Measurements from ENCODE around the gene SLC29A1. TPM values are rescaled to one million over a fixed set of nuclear protein-coding genes. Genes with fewer than 3 reads are reported as not detected.

SLC29A1 gene
- total and polyA plus RNA-seq, 2 of the 8 experiments (the other 6 are each of a cell fraction or from before 2014, with no cell fraction given): 187 to 558 TPM

- H2BK20ac ChIP-seq (ENCODE audit: low read length): peak overlapping the region; percentile 29; the same call in 1 of the 2 replicates
- H2BK120ac ChIP-seq (replicated peaks; ENCODE audit: low read depth, low read length): no peak overlapping the region
- ChIA-PET CTCF (ENCODE audit: partially characterized antibody) (interaction anchor here (1.0 to 19.0 kb wide), 5 partner anchors 14 to 73 kb away, joined by 3 to 330 read pairs (median 3); partner anchors contain the start of gene AARS2), POLR2A (ENCODE audit: partially characterized antibody) (interaction anchor here (1.0 to 12.0 kb wide), 9 partner anchors 9 to 45 kb away, joined by 3 to 138 read pairs (median 12); partner anchors contain the start of genes AARS2, HSP90AB1 and SLC35B2)
- peak overlapping the region; percentile 60; the same call in 1 of the 2 replicates for H2BK12ac ChIP-seq (ENCODE audit: low read depth, low read length)
- peak overlapping the region; percentile 68 for H3K18ac ChIP-seq (ENCODE audit: extremely low read depth, low read length)
- peak overlapping the region; percentile 74 to 82 for H3K4me2 ChIP-seq (ENCODE audit: insufficient read depth in 1 of 2, low read depth in 2 of 2, low read length in 2 of 2)
- FAIRE-seq (no peak), DNase-seq (ENCODE audit: low read depth in 1 of 2, low spot score in 2 of 2) (peak in 1 of 2 experiments; percentile 57)
- peak overlapping the region; percentile 87 for H4K91ac ChIP-seq (replicated peaks; ENCODE audit: insufficient read length, low read length)
- no peak overlapping the region for H4K8ac ChIP-seq (ENCODE audit: extremely low read depth, insufficient read depth, low read length)
- H3K4me1 ChIP-seq (replicated peaks in 1 of 4; ENCODE audit: control insufficient read depth in 3 of 4, insufficient read depth in 4 of 4, low read length in 3 of 4): peaks cover 12 to 33% (median 14%) of the 10 kb centered on the region in 4 experiments
- peak overlapping the region; percentile 4; the same call in 1 of the 2 replicates for H2BK5ac ChIP-seq (ENCODE audit: low read depth, low read length)
- no peaks in the 10 kb centered on the region; the same call in 1 of the 2 replicates for H3K79me1 ChIP-seq (ENCODE audit: low read depth, low read length)
- H3K14ac ChIP-seq (ENCODE audit: insufficient read length): no peak overlapping the region
- no peak overlapping the region for H3K27ac ChIP-seq (ENCODE audit: low read depth, low read length)
- peaks cover 0 to 3% of the 10 kb centered on the region in 2 experiments for H4K20me1 ChIP-seq (replicated peaks in 1 of 2; ENCODE audit: control insufficient read depth in 1 of 2, insufficient read depth in 2 of 2, low read length in 2 of 2)
- peak overlapping the region; percentile 55; the same call in 1 of the 2 replicates for H2BK15ac ChIP-seq (ENCODE audit: low read length)
- H4K5ac ChIP-seq (ENCODE audit: insufficient read length, low read depth, low read length): no peak overlapping the region
- no peak overlapping the region for H3K56ac ChIP-seq (replicated peaks; ENCODE audit: insufficient read length, low read depth, low read length)
- H3K23me2 ChIP-seq (ENCODE audit: low read depth, low read length): peaks cover 6% of the 10 kb centered on the region; the same call in 1 of the 2 replicates
- H3K27me3 ChIP-seq (replicated peaks in 1 of 4; ENCODE audit: control insufficient read depth in 3 of 4, extremely low read depth in 1 of 4, insufficient read depth in 3 of 4, low read length in 3 of 4): peaks cover 0 to 3% (median 1%) of the 10 kb centered on the region in 4 experiments; a peak in 2 of 7 replicates
- 74% methylated on average over 6 of the region's 6 CpGs; no CpG with 5 or more reads in 1 of the 2 experiments for WGBS, 2 experiments (ENCODE audit: extremely low coverage in 1 of 2, insufficient coverage in 1 of 2, insufficient read length in 1 of 2, insufficient replicate concordance in 2 of 2, low coverage in 1 of 2, low lambda C conversion rate in 2 of 2, missing lambda C conversion rate in 1 of 2)
- H3K79me2 ChIP-seq (ENCODE audit: control insufficient read depth in 1 of 2, insufficient read depth in 2 of 2, low read length in 2 of 2): no peaks in the 10 kb centered on the region
- H3K9me3 ChIP-seq (ENCODE audit: insufficient read depth in 2 of 2, low read depth in 1 of 2, low read length in 1 of 2): no peaks in the 10 kb centered on the region
- H2AK5ac ChIP-seq (ENCODE audit: low read depth, low read length): no peak overlapping the region
- H3K4ac ChIP-seq (replicated peaks; ENCODE audit: insufficient read length, low read depth, low read length): no peak overlapping the region
- H2AFZ ChIP-seq (ENCODE audit: low read length): no peak overlapping the region
- no peak overlapping the region for H3K9ac ChIP-seq (replicated peaks in 1 of 4; ENCODE audit: extremely low read depth in 1 of 4, low read depth in 3 of 4, low read length in 3 of 4)
- peak overlapping the region; percentile 33 to 60 (median 46) for H3K4me3 ChIP-seq (ENCODE audit: extremely low read depth in 1 of 4, insufficient read depth in 2 of 4, low read depth in 3 of 4, low read length in 4 of 4)
- no peak overlapping the region for H3K23ac ChIP-seq (ENCODE audit: insufficient read length)
- peaks cover 0 to 9% (median 3%) of the 10 kb centered on the region in 4 experiments; a peak in 4 of 8 replicates for H3K36me3 ChIP-seq (ENCODE audit: control insufficient read depth in 2 of 4, insufficient read depth in 4 of 4, low read length in 3 of 4)
- TF ChIP-seq CTBP2 (IDR thresholded peaks at IDR 0.05; ENCODE audit: borderline replicate concordance, insufficient read depth, insufficient read length, low read length): no peak
- TF ChIP-seq RXRA (IDR thresholded peaks at IDR 0.05; ENCODE audit: insufficient read depth, low read depth, low read length): no peak
- no peak for TF ChIP-seq GABPA (IDR thresholded peaks at IDR 0.05; ENCODE audit: borderline replicate concordance, insufficient read depth, low read length)
- no peak for TF ChIP-seq KDM1A (IDR thresholded peaks at IDR 0.05; ENCODE audit: borderline replicate concordance, low read length)
- TF ChIP-seq HDAC2 (IDR thresholded peaks at IDR 0.05; ENCODE audit: borderline replicate concordance in 1 of 2, low read depth in 2 of 2, low read length in 2 of 2): no peak
- no peak for TF ChIP-seq MAFK (IDR thresholded peaks at IDR 0.05; ENCODE audit: low read depth, low read length)
- no peak for TF ChIP-seq NANOG (IDR thresholded peaks at IDR 0.05; ENCODE audit: insufficient read depth, low read depth, low read length, poor library complexity, severe bottlenecking)
- no peak for TF ChIP-seq SIN3A (conservative IDR thresholded peaks at IDR 0.05 in 1 of 2, IDR thresholded peaks at IDR 0.05 in 1 of 2; ENCODE audit: low read depth in 1 of 2, low read length in 2 of 2)
- TF ChIP-seq FOSL1 (IDR thresholded peaks at IDR 0.05; ENCODE audit: insufficient read depth, low read depth, low read length): no peak
- no peak for TF ChIP-seq JUND (IDR thresholded peaks at IDR 0.05; ENCODE audit: low read length)
- TF ChIP-seq TBP (IDR thresholded peaks at IDR 0.05; ENCODE audit: low read depth, low read length): no peak
- TF ChIP-seq BCL11A (IDR thresholded peaks at IDR 0.05; ENCODE audit: low read depth in 2 of 2, low read length in 2 of 2): no peak
Observed at GRCh38 chr6:44271406-44271723, 48.0 kb downstream of the SLC29A1 start.
